IPS-NIHi7 (cell line): ENCODE measurements around the gene EPS8L3.
"Not testable (repeated sequence)": the region's sequence is repeated elsewhere in the genome, so short reads cannot be mapped to it uniquely, and the experiment has no call there.

Experiments
- DNase-seq: peaks from one replicate; pipeline ENCODE4 v3.0.0; 2012; ENCODE audit warnings: mixed read lengths; ENCODE audit errors: extremely low spot score

The EPS8L3 gene

GRCh38 chr1:109764561-109765482, 1.1 kb upstream of the EPS8L3 start:
- DNase-seq: no peak

GRCh38 chr1:109762821-109763645, 690 bp downstream of the EPS8L3 start:
- DNase-seq: no peak

- no peak for DNase-seq
Observed at GRCh38 chr1:109762039-109762585, 1.6 kb downstream of the EPS8L3 start.

GRCh38 chr1:109761227-109762038, 2.3 kb downstream of the EPS8L3 start:
- DNase-seq: no peak

- no peak for DNase-seq
Observed at GRCh38 chr1:109760581-109761226, 3.0 kb downstream of the EPS8L3 start.

- DNase-seq: no peak
Observed at GRCh38 chr1:109759513-109760334, 4.0 kb downstream of the EPS8L3 start.

GRCh38 chr1:109757936-109758786, 5.6 kb downstream of the EPS8L3 start:
- no peak for DNase-seq

GRCh38 chr1:109756848-109757521, 6.7 kb downstream of the EPS8L3 start:
- no peak for DNase-seq

GRCh38 chr1:109756325-109756724, 7.4 kb downstream of the EPS8L3 start:
- DNase-seq: not testable (repeated sequence)

- DNase-seq: no peak
Observed at GRCh38 chr1:109754738-109755137, 9.0 kb downstream of the EPS8L3 start.

GRCh38 chr1:109751531-109752260, 12.0 kb downstream of the EPS8L3 start:
- DNase-seq: no peak

GRCh38 chr1:109750920-109751319, 12.8 kb downstream of the EPS8L3 start:
- no peak for DNase-seq

GRCh38 chr1:109750241-109750882, 13.4 kb downstream of the EPS8L3 start:
- DNase-seq: no peak

- DNase-seq: no peak
Observed at GRCh38 chr1:109749221-109749620, 14.5 kb downstream of the EPS8L3 start.

GRCh38 chr1:109748311-109748710, 15.4 kb downstream of the EPS8L3 start:
- not testable (repeated sequence) for DNase-seq

GRCh38 chr1:109740615-109741373, 22.9 kb downstream of the EPS8L3 start, which contains the start of gene GSTM3:
Gene GSTM3 (minus strand): TSS chr1:109741038. CDS start chr1:109740287, 751 bp downstream.
- no peak for DNase-seq
